MM.1S (cell line): ENCODE measurements around the gene NDUFAF7.

Source experiments
- EZH2 ChIP-seq: fragments of 300-600 bp; sonication (generic); optimal IDR thresholded peaks from 2 replicates; pipeline ENCODE3; 2017; ENCODE audit warnings: low read depth, mild to moderate bottlenecking, antibody characterized with exemption, low read length, mixed read lengths
- EZH2phosphoT487 ChIP-seq: fragments of 300-600 bp; sonication (generic); IDR thresholded peaks from 2 replicates; pipeline ENCODE4 v1.6.1; 2018; ENCODE audit warnings: antibody characterized with exemption, low read length
- TF ChIP-seq, protein P1 (sequence below): fragments of 300-600 bp; sonication (generic); IDR thresholded peaks from 2 replicates; pipeline ENCODE4 v1.5.1; 2016; ENCODE audit warnings: antibody characterized with exemption, low read length, mixed read lengths

- TF ChIP-seq, protein P1, sequence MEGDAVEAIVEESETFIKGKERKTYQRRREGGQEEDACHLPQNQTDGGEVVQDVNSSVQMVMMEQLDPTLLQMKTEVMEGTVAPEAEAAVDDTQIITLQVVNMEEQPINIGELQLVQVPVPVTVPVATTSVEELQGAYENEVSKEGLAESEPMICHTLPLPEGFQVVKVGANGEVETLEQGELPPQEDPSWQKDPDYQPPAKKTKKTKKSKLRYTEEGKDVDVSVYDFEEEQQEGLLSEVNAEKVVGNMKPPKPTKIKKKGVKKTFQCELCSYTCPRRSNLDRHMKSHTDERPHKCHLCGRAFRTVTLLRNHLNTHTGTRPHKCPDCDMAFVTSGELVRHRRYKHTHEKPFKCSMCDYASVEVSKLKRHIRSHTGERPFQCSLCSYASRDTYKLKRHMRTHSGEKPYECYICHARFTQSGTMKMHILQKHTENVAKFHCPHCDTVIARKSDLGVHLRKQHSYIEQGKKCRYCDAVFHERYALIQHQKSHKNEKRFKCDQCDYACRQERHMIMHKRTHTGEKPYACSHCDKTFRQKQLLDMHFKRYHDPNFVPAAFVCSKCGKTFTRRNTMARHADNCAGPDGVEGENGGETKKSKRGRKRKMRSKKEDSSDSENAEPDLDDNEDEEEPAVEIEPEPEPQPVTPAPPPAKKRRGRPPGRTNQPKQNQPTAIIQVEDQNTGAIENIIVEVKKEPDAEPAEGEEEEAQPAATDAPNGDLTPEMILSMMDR: no peak
- TF ChIP-seq EZH2phosphoT487 (no peak), EZH2 (no peak)
Observed at GRCh38 chr2:37284381-37284780, 52.9 kb downstream of the NDUFAF7 start.
